GM18870 (cell line): ENCODE results near the gene ADAMTS3.

ENCODE experiments used
- ATAC-seq: cut with Tn5 transposase; IDR thresholded peaks from one replicate; pipeline ENCODE4 v1.9.1; 2021; ENCODE audit warnings: moderate library complexity; ENCODE audit not compliant: unreplicated experiment

The ADAMTS3 gene

GRCh38 chr4:72568959-72569718 lies at the start of gene ADAMTS3:
Gene ADAMTS3, minus strand, starts transcription at chr4:72569221. Its CDS starts 459 bp downstream, at chr4:72568762.
- no peak for ATAC-seq

GRCh38 chr4:72613959-72614358 lies 44.9 kb upstream of the ADAMTS3 start:
- ATAC-seq: no peak

- ATAC-seq: no peak
Measured at GRCh38 chr4:72606751-72607150, 37.7 kb upstream of the ADAMTS3 start.

GRCh38 chr4:72604324-72604723 lies 35.3 kb upstream of the ADAMTS3 start:
- ATAC-seq: no peak

- ATAC-seq: no peak
Measured at GRCh38 chr4:72602396-72603376, 33.7 kb upstream of the ADAMTS3 start.

- ATAC-seq: no peak
Measured at GRCh38 chr4:72591547-72592454, 22.8 kb upstream of the ADAMTS3 start.

GRCh38 chr4:72587334-72587733 lies 18.3 kb upstream of the ADAMTS3 start:
- ATAC-seq: no peak

- no peak for ATAC-seq
Measured at GRCh38 chr4:72582853-72583252, 13.8 kb upstream of the ADAMTS3 start.

- no peak for ATAC-seq
Measured at GRCh38 chr4:72577211-72577610, 8.2 kb upstream of the ADAMTS3 start.

GRCh38 chr4:72571337-72571736 lies 2.3 kb upstream of the ADAMTS3 start:
- no peak for ATAC-seq

- no peak for ATAC-seq
Measured at GRCh38 chr4:72569719-72570235, 756 bp upstream of the ADAMTS3 start.

- peak; percentile 51 for ATAC-seq
Measured at GRCh38 chr4:72567821-72568675, 973 bp downstream of the ADAMTS3 start.

- no peak for ATAC-seq
Measured at GRCh38 chr4:72567036-72567435, 2.0 kb downstream of the ADAMTS3 start.

- ATAC-seq: no peak
Measured at GRCh38 chr4:72566464-72566972, 2.5 kb downstream of the ADAMTS3 start.

GRCh38 chr4:72564789-72565188 lies 4.2 kb downstream of the ADAMTS3 start:
- ATAC-seq: no peak

- ATAC-seq: no peak
Measured at GRCh38 chr4:72564184-72564583, 4.8 kb downstream of the ADAMTS3 start.

- no peak for ATAC-seq
Measured at GRCh38 chr4:72558655-72559054, 10.4 kb downstream of the ADAMTS3 start.

GRCh38 chr4:72557021-72557420 lies 12.0 kb downstream of the ADAMTS3 start:
- no peak for ATAC-seq

GRCh38 chr4:72555377-72555831 lies 13.6 kb downstream of the ADAMTS3 start:
- ATAC-seq: no peak
